NCI-H82 (cell line): ENCODE measurements around the gene AMHR2.
"Not testable (repeated sequence)": the region's sequence is repeated elsewhere in the genome, so short reads cannot be mapped to it uniquely, and the experiment has no call there.

Experiments used
- DNase-seq: peaks from one replicate; lab custom pipeline; 2025; lab: John Stamatoyannopoulos, UW

Gene AMHR2

GRCh38 chr12:53414756-53415417, 8.8 kb upstream of the AMHR2 start:
- DNase-seq, result peak; percentile 80

GRCh38 chr12:53415752-53416389, 7.8 kb upstream of the AMHR2 start:
- peak; percentile 96 for DNase-seq

- peak; percentile 79 for DNase-seq
Measured at GRCh38 chr12:53417291-53417816, 6.3 kb upstream of the AMHR2 start.

- peak; percentile 45 for DNase-seq
Measured at GRCh38 chr12:53418221-53418620, 5.4 kb upstream of the AMHR2 start.

- DNase-seq, result no peak
Measured at GRCh38 chr12:53419756-53420155, 3.9 kb upstream of the AMHR2 start.

GRCh38 chr12:53422247-53422646, 1.4 kb upstream of the AMHR2 start:
- DNase-seq, result not testable (repeated sequence)

GRCh38 chr12:53424626-53425514, 1.2 kb downstream of the AMHR2 start:
- DNase-seq, result peak; percentile 45

GRCh38 chr12:53425515-53426150, 2.0 kb downstream of the AMHR2 start:
- DNase-seq, result no peak

GRCh38 chr12:53427905-53428594, 4.4 kb downstream of the AMHR2 start:
- no peak for DNase-seq

GRCh38 chr12:53428741-53429140, 5.1 kb downstream of the AMHR2 start:
- no peak for DNase-seq

GRCh38 chr12:53430116-53430515, 6.5 kb downstream of the AMHR2 start:
- no peak for DNase-seq

GRCh38 chr12:53431187-53431586, 7.5 kb downstream of the AMHR2 start:
- DNase-seq, result no peak

- not testable (repeated sequence) for DNase-seq
Measured at GRCh38 chr12:53435326-53435725, 11.7 kb downstream of the AMHR2 start.

GRCh38 chr12:53439582-53439981, 15.9 kb downstream of the AMHR2 start:
- not testable (repeated sequence) for DNase-seq

- DNase-seq, result peak; percentile 100
Measured at GRCh38 chr12:53441040-53441833, 17.6 kb downstream of the AMHR2 start, which contains the start of gene PRR13. Gene PRR13 (plus strand): TSS chr12:53441734. CDS start chr12:53442715, 981 bp downstream.

- no peak for DNase-seq
Measured at GRCh38 chr12:53443955-53444354, 20.3 kb downstream of the AMHR2 start.

GRCh38 chr12:53444593-53445325, 21.1 kb downstream of the AMHR2 start:
- DNase-seq, result not testable (repeated sequence)

- DNase-seq, result no peak
Measured at GRCh38 chr12:53450936-53451335, 27.3 kb downstream of the AMHR2 start.

- DNase-seq, result peak; percentile 100
Measured at GRCh38 chr12:53451661-53452158, 28.1 kb downstream of the AMHR2 start, which contains the start of gene PCBP2. Gene PCBP2 (plus strand): TSS chr12:53452102. CDS start chr12:53454801, 2,699 bp downstream.
